ENCODE measurements around the gene PCBP3. TPM values are rescaled to one million over a fixed set of nuclear protein-coding genes. Genes with fewer than 3 reads are reported as not detected.

The PCBP3 gene
- total RNA-seq, 1 donor from 2014 or later: not detected

DNA sequence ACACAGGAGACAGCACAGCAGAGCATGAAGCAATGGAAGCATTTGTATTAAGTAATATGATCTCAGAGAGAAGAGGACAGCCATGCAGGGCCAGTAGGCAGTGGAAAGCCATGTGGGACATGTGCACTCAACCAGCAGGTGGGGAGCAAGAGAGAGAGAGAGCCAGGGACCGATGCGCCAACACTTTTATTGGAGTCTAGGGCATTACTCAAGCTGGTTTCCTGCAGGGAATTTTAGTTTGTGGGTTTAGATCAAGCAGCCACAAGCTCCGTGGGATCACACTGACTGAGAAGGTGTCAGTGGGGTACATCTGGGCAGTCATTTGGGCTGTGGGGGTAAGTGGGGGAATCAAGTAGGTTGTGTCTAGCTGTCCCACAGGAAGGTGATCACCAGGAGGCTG, 137.1 kb downstream of the PCBP3 start:
- no peak for DNase-seq (ENCODE audit: low read depth)
- no peak overlapping the region for H3K4me3 ChIP-seq (ENCODE audit: low read depth, low read length)
- TF ChIP-seq, protein P1, sequence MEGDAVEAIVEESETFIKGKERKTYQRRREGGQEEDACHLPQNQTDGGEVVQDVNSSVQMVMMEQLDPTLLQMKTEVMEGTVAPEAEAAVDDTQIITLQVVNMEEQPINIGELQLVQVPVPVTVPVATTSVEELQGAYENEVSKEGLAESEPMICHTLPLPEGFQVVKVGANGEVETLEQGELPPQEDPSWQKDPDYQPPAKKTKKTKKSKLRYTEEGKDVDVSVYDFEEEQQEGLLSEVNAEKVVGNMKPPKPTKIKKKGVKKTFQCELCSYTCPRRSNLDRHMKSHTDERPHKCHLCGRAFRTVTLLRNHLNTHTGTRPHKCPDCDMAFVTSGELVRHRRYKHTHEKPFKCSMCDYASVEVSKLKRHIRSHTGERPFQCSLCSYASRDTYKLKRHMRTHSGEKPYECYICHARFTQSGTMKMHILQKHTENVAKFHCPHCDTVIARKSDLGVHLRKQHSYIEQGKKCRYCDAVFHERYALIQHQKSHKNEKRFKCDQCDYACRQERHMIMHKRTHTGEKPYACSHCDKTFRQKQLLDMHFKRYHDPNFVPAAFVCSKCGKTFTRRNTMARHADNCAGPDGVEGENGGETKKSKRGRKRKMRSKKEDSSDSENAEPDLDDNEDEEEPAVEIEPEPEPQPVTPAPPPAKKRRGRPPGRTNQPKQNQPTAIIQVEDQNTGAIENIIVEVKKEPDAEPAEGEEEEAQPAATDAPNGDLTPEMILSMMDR (conservative IDR thresholded peaks at IDR 0.05; ENCODE audit: low read depth, low read length): no peak

DNA sequence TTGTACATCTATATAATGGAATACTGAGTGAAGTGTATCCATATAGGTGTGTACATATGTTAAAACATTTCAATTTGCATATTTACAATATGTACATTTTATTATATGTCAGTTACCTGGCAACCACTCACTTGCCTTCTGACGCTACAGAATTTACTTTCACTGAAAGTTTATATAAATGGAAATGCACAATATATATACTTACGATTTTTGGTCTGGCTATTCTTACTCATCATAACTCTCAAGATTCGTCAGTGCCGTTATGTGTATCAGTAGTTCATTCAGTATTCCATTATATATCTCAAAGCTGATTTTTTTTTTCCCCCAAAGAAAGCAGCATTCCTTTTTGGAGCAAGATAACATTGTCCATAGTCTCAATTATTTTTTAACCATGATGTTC, 138.2 kb downstream of the PCBP3 start:
- DNase-seq (ENCODE audit: low read depth): no peak
- TF ChIP-seq, protein P1 (conservative IDR thresholded peaks at IDR 0.05; ENCODE audit: low read depth, low read length): no peak
- H3K4me3 ChIP-seq (ENCODE audit: low read depth, low read length): no peak overlapping the region

DNA sequence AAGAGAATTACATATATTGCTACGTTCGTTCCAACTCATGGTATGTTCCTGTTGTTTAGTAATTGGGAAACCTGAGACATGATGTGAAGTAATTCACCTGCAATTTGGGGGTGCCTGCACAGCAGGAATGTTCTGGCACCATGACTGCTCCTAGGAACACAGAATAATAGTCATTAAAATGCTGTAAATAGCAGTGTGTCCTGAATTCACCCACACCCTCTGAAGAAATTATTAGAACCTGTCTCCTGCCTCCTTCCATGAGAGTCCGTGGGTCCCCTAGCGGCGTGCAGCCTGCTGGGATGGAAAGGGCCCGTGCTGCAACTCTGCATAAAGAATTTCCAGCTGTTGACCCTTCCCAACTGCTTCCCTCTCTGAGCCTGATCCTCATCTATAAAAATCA, 143.1 kb downstream of the PCBP3 start:
- H3K4me3 ChIP-seq (ENCODE audit: low read depth, low read length): no peak overlapping the region

GRCh38 chr21:45787371-45787770, 143.8 kb downstream of the PCBP3 start:
- no peak overlapping the region for H3K4me3 ChIP-seq (ENCODE audit: low read depth, low read length)
- TF ChIP-seq, protein P1 (conservative IDR thresholded peaks at IDR 0.05; ENCODE audit: low read depth, low read length): no peak
- DNase-seq (ENCODE audit: low read depth): no peak

More for the DNA sequence above, 143.1 kb downstream of the PCBP3 start:
- TF ChIP-seq, protein P1 (conservative IDR thresholded peaks at IDR 0.05; ENCODE audit: low read depth, low read length): no peak
- no peak for DNase-seq (ENCODE audit: low read depth)

- DNase-seq (ENCODE audit: low read depth): no peak
- H3K4me3 ChIP-seq (ENCODE audit: low read depth, low read length): no peak overlapping the region
- TF ChIP-seq, protein P1 (conservative IDR thresholded peaks at IDR 0.05; ENCODE audit: low read depth, low read length): no peak
Observed at GRCh38 chr21:45788198-45788597, 144.7 kb downstream of the PCBP3 start.

- no peak overlapping the region for H3K4me3 ChIP-seq (ENCODE audit: low read depth, low read length)
- TF ChIP-seq, protein P1 (conservative IDR thresholded peaks at IDR 0.05; ENCODE audit: low read depth, low read length): no peak
- no peak for DNase-seq (ENCODE audit: low read depth)
Observed at GRCh38 chr21:45788637-45789506, 145.3 kb downstream of the PCBP3 start.

DNA sequence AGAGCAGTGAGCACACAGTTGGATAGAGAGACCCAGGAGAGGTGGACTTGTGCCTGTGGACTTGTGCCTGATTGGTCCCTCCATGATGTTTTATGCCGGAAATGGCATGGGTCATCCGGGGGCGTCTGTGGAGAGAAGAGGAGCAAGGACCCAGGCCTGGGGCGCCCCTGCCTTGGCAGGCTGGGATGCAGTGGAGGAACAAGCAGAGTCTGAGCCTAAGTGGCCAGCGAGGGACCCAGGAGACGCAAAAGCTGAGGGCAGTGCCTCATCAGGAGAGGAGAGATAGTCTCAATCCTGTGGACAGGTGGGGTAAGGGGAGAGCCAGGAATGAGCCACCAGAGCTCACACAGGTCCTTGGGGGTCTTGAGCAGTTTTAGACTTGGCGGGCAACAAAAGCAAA, 146.9 kb downstream of the PCBP3 start:
- TF ChIP-seq, protein P1 (conservative IDR thresholded peaks at IDR 0.05; ENCODE audit: low read depth, low read length): no peak
- no peak for DNase-seq (ENCODE audit: low read depth)
- H3K4me3 ChIP-seq (ENCODE audit: low read depth, low read length): no peak overlapping the region
